Measurements from ENCODE around the gene HACE1.

DNA sequence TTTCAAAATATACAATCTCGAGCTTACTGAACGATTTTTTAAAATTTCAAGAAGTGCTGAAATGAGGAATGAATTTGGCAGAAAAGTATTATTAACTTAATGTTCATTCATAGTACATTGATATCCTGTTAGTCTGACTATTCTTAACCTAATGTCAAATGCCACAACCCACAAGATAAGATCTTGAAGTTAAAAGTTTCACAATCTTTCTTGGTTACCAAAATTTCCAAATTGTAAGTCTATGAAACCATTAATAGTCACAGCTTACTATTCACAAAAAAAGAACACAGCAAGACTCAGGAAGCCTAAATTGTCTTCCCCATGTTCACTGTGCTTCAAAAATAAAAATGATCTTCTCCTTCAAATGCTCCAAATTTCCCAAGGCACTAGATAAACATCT lies 71.3 kb downstream of the HACE1 start:
- TF ChIP-seq, protein P1, sequence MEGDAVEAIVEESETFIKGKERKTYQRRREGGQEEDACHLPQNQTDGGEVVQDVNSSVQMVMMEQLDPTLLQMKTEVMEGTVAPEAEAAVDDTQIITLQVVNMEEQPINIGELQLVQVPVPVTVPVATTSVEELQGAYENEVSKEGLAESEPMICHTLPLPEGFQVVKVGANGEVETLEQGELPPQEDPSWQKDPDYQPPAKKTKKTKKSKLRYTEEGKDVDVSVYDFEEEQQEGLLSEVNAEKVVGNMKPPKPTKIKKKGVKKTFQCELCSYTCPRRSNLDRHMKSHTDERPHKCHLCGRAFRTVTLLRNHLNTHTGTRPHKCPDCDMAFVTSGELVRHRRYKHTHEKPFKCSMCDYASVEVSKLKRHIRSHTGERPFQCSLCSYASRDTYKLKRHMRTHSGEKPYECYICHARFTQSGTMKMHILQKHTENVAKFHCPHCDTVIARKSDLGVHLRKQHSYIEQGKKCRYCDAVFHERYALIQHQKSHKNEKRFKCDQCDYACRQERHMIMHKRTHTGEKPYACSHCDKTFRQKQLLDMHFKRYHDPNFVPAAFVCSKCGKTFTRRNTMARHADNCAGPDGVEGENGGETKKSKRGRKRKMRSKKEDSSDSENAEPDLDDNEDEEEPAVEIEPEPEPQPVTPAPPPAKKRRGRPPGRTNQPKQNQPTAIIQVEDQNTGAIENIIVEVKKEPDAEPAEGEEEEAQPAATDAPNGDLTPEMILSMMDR (IDR thresholded peaks at IDR 0.05), result no peak
- no peak for TF ChIP-seq POLR2A (IDR thresholded peaks at IDR 0.05)

Measured in esophagus squamous epithelium (tissue), 4 donors.